ENCODE results near the gene KIRREL2.

DNA sequence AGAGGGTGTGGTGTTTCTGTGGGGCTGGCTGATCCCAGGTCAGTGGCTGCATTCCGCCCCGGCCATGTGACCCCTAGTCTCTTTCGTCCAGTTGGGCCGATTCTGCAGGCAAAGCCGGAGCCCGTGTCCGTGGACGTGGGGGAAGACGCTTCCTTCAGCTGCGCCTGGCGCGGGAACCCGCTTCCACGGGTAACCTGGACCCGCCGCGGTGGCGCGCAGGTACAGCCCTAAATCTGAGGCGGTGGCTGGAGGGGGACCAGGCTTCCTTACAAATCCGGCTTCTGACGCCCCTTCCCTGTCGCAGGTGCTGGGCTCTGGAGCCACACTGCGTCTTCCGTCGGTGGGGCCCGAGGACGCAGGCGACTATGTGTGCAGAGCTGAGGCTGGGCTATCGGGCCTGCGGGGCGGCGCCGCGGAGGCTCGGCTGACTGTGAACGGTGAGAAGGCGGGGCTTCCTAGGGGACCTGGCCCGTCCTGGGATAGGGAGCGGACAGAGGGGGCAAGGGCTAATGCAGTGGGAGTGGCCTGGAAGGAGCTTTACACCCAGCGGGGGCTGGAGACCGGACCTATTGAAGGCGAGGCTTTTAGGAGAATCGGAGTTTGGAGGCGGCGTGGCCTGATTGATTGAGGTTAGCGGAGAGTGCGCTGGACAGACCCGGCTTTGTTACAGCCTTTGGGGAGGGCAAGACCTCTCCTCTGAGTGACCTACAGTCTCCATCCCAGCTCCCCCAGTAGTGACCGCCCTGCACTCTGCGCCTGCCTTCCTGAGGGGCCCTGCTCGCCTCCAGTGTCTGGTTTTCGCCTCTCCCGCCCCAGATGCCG is 4.3 kb downstream of the KIRREL2 start:
- TF ChIP-seq ZNF571 (tag by site-specific recombination; IDR thresholded peaks at IDR 0.05) (no peak), SETDB1 (IDR thresholded peaks at IDR 0.05; ENCODE audit: insufficient read length, low read length) (no peak), GFI1B (tag by site-specific recombination; IDR thresholded peaks at IDR 0.05) (no peak), ZFP41 (tag by site-specific recombination; IDR thresholded peaks at IDR 0.05; ENCODE audit: borderline replicate concordance) (no peak), SP2 (tag by site-specific recombination; IDR thresholded peaks at IDR 0.05) (no peak), SCRT1 (tag by site-specific recombination; IDR thresholded peaks at IDR 0.05; ENCODE audit: borderline replicate concordance) (no peak), TRIM28 (IDR thresholded peaks at IDR 0.05; ENCODE audit: borderline replicate concordance, low read length) (no peak), ZNF707 (tag by site-specific recombination; IDR thresholded peaks at IDR 0.05) (no peak)
- TF ChIP-seq, protein P1, sequence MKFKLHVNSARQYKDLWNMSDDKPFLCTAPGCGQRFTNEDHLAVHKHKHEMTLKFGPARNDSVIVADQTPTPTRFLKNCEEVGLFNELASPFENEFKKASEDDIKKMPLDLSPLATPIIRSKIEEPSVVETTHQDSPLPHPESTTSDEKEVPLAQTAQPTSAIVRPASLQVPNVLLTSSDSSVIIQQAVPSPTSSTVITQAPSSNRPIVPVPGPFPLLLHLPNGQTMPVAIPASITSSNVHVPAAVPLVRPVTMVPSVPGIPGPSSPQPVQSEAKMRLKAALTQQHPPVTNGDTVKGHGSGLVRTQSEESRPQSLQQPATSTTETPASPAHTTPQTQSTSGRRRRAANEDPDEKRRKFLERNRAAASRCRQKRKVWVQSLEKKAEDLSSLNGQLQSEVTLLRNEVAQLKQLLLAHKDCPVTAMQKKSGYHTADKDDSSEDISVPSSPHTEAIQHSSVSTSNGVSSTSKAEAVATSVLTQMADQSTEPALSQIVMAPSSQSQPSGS (tag by site-specific recombination; IDR thresholded peaks at IDR 0.05; ENCODE audit: low read depth): no peak
- TF ChIP-seq, protein P2, sequence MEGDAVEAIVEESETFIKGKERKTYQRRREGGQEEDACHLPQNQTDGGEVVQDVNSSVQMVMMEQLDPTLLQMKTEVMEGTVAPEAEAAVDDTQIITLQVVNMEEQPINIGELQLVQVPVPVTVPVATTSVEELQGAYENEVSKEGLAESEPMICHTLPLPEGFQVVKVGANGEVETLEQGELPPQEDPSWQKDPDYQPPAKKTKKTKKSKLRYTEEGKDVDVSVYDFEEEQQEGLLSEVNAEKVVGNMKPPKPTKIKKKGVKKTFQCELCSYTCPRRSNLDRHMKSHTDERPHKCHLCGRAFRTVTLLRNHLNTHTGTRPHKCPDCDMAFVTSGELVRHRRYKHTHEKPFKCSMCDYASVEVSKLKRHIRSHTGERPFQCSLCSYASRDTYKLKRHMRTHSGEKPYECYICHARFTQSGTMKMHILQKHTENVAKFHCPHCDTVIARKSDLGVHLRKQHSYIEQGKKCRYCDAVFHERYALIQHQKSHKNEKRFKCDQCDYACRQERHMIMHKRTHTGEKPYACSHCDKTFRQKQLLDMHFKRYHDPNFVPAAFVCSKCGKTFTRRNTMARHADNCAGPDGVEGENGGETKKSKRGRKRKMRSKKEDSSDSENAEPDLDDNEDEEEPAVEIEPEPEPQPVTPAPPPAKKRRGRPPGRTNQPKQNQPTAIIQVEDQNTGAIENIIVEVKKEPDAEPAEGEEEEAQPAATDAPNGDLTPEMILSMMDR (tag by site-specific recombination; IDR thresholded peaks at IDR 0.05): no peak
- TF ChIP-seq, protein P3, sequence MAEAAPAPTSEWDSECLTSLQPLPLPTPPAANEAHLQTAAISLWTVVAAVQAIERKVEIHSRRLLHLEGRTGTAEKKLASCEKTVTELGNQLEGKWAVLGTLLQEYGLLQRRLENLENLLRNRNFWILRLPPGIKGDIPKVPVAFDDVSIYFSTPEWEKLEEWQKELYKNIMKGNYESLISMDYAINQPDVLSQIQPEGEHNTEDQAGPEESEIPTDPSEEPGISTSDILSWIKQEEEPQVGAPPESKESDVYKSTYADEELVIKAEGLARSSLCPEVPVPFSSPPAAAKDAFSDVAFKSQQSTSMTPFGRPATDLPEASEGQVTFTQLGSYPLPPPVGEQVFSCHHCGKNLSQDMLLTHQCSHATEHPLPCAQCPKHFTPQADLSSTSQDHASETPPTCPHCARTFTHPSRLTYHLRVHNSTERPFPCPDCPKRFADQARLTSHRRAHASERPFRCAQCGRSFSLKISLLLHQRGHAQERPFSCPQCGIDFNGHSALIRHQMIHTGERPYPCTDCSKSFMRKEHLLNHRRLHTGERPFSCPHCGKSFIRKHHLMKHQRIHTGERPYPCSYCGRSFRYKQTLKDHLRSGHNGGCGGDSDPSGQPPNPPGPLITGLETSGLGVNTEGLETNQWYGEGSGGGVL (tag by site-specific recombination; IDR thresholded peaks at IDR 0.05): no peak
- TF ChIP-seq, protein P4, sequence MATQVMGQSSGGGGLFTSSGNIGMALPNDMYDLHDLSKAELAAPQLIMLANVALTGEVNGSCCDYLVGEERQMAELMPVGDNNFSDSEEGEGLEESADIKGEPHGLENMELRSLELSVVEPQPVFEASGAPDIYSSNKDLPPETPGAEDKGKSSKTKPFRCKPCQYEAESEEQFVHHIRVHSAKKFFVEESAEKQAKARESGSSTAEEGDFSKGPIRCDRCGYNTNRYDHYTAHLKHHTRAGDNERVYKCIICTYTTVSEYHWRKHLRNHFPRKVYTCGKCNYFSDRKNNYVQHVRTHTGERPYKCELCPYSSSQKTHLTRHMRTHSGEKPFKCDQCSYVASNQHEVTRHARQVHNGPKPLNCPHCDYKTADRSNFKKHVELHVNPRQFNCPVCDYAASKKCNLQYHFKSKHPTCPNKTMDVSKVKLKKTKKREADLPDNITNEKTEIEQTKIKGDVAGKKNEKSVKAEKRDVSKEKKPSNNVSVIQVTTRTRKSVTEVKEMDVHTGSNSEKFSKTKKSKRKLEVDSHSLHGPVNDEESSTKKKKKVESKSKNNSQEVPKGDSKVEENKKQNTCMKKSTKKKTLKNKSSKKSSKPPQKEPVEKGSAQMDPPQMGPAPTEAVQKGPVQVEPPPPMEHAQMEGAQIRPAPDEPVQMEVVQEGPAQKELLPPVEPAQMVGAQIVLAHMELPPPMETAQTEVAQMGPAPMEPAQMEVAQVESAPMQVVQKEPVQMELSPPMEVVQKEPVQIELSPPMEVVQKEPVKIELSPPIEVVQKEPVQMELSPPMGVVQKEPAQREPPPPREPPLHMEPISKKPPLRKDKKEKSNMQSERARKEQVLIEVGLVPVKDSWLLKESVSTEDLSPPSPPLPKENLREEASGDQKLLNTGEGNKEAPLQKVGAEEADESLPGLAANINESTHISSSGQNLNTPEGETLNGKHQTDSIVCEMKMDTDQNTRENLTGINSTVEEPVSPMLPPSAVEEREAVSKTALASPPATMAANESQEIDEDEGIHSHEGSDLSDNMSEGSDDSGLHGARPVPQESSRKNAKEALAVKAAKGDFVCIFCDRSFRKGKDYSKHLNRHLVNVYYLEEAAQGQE (tag by site-specific recombination; IDR thresholded peaks at IDR 0.05): no peak

Measured in HEK293 (cell line).